HFF-Myc (cell line): Measurements from ENCODE around the gene KCND3.

ENCODE experiments used
- DNase-seq: peaks from one replicate; pipeline ENCODE4 v3.0.0-alpha.2; 2011; ENCODE audit warnings: low read depth; ENCODE audit errors: extremely low read depth
- H3K4me3 ChIP-seq: replicated peaks from 2 replicates; pipeline ENCODE4 v1.5.1; 2011; ENCODE audit warnings: low read depth, mild to moderate bottlenecking, control low read depth, low read length
- TF ChIP-seq, protein P1 (sequence below): IDR thresholded peaks from 2 replicates; pipeline ENCODE4 v1.5.1; 2012; ENCODE audit warnings: mild to moderate bottlenecking, low read depth, low read length, control low read depth; ENCODE audit errors: missing control alignments

KCND3 gene

DNA sequence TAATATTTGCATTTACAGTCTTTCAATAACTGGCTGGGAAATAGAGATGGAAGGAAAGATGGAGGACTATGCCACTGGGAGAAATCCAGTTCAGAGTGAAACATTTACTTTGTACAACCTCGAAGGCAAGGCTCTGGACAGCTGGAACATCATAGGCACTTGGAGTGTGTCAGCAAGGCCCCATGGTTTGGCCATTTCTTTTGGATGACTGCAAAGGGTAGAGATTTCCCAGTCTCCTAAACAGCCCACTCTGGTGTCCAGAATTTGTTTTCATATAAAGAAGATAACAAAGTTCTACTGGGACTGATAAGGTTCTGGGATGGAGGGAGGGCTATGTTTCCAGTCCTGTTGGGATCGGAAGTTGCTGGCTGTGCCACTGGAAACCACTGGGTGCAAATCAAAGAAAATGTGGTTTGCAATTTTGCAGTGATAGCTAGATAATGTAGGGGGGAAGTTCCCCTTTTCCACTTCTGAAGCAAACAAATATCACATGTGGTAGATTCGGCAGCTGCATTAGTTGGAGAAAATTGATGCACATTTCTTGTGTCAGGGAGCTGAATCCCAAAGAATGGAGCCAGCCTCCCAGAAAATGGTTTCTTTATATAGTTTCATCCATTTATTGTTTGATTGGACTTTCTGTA is 16.2 kb downstream of the KCND3 start:
- H3K4me3 ChIP-seq = no peak overlapping the region
- TF ChIP-seq, protein P1, sequence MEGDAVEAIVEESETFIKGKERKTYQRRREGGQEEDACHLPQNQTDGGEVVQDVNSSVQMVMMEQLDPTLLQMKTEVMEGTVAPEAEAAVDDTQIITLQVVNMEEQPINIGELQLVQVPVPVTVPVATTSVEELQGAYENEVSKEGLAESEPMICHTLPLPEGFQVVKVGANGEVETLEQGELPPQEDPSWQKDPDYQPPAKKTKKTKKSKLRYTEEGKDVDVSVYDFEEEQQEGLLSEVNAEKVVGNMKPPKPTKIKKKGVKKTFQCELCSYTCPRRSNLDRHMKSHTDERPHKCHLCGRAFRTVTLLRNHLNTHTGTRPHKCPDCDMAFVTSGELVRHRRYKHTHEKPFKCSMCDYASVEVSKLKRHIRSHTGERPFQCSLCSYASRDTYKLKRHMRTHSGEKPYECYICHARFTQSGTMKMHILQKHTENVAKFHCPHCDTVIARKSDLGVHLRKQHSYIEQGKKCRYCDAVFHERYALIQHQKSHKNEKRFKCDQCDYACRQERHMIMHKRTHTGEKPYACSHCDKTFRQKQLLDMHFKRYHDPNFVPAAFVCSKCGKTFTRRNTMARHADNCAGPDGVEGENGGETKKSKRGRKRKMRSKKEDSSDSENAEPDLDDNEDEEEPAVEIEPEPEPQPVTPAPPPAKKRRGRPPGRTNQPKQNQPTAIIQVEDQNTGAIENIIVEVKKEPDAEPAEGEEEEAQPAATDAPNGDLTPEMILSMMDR = no peak
- DNase-seq = no peak

DNA sequence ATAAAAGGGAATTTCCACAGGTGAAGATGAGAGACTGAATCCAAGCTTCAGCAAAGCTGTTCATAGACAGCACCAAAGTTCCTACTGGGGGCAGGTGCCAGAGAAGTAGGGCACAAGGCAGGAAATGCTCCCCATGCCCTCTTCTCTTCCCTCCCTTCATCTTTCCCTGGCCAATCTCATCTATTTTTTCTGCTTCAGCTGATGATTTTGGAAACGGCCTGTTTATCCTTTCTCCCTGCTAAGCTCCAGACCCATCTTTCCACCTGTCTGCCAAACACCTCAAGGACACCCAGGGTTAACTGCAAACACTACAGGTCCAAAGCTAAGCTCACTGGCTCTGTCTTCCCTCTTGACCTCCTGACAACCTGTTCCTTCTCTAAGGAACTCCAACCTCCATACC is 18.1 kb downstream of the KCND3 start:
- no peak for DNase-seq

DNA sequence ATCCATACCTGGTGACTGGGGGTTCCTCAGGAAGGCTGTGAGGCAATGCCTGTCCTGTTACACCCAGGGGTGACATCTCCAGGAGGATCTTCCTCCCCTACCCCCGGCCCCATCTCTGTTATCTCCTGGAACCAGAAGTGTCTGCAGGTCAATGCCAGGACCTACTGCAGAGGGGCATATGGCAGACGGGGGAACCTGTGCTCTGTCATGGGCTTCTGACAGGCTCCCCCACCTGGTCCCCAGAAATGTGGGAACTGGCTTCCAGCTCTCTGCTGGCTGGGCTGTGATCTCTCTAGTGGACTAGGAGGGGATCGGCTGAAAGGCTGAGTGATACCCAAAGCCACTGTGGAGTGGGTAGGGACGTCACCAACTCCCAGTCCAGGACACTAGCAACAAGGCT is 21.0 kb downstream of the KCND3 start:
- TF ChIP-seq, protein P1 = no peak
- H3K4me3 ChIP-seq = no peak overlapping the region
- no peak for DNase-seq

More for the DNA sequence above, 18.1 kb downstream of the KCND3 start:
- no peak overlapping the region for H3K4me3 ChIP-seq
- TF ChIP-seq, protein P1 = no peak

DNA sequence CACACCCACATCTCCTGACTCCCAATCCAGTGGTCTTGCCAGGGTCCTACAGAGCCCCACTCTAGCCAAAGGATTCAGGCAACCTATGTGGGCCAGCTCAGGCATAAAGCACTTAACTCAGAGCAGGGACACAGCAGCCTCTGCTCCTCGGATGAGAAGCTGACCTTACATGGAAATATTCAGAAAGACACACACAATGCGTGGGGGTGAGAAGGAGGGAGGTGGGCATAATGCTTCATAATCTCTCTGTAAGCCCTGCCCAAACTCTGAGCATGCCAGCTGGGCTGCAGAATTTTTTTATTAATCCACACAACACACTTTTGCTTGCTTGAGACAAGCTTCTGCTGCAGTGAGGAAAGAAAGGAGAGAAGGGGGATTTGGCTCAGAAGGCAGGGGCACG is 21.6 kb downstream of the KCND3 start:
- TF ChIP-seq, protein P1 = no peak
- H3K4me3 ChIP-seq = no peak overlapping the region
- no peak for DNase-seq

DNA sequence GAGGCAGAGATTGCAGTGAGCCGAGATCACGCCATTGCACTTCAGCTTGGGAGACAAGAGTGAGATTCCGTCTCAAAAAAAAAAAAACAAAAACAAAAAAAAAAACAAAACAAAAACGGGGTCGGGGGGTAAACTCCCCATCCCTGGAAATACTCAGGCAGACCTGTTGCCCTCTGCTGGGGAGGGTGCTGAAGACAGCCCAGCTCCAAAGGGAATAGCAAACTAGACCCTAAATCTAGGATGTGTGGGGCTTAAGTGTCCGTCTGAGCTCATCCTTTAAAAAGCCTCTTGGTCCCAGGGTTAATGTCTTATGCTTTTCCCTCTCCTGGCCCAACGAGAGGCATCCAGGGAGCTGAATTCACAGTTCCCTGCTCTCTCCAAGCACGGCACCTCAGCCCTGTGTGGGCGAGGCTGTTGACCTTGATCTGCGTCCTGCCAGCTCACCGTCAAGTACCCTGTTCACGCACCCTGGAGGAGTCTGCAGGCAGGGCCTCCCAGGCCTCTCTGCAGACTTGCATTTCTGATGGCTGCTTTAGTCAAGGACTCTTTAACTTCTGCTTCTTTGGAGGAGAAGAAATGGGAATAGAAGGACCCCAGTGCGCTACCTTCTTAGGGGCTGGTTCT is 22.3 kb downstream of the KCND3 start:
- DNase-seq = no peak
- TF ChIP-seq, protein P1 = no peak

DNA sequence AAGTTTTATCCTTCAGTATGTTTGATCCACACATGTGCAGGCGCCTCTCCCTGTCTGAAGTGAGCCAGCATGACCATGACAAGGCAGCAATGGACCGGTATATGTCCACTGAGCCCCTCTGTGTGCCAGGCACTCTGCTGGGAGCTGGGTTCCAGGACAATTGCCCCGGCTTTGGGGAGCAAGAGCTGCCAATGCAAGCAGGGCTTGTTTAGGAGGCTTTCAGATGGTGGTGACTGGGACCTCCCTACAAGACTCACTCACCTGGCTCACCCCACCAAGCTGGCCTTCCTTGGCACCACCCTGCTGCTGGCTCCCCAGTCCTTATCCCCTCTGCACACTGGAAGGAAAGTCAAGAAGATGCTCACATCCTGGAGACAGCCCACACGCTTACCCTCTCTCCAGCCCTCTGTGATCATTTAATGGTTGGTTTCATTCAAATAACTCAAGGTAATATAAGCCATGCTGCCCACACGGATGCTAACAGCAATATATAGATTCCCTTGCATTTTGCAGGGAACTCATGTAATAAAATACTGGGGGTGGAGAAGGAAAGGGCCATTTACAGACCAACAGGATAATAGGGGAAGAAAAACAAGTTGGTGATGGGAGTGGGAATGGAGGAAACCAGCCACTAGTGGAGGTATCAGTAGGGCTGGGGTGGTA is 23.6 kb downstream of the KCND3 start:
- TF ChIP-seq, protein P1 = no peak
- no peak for DNase-seq
- H3K4me3 ChIP-seq = no peak overlapping the region

More for the DNA sequence above, 22.3 kb downstream of the KCND3 start:
- H3K4me3 ChIP-seq = no peak overlapping the region
